ENCODE data around the gene PLPPR1.

DNA sequence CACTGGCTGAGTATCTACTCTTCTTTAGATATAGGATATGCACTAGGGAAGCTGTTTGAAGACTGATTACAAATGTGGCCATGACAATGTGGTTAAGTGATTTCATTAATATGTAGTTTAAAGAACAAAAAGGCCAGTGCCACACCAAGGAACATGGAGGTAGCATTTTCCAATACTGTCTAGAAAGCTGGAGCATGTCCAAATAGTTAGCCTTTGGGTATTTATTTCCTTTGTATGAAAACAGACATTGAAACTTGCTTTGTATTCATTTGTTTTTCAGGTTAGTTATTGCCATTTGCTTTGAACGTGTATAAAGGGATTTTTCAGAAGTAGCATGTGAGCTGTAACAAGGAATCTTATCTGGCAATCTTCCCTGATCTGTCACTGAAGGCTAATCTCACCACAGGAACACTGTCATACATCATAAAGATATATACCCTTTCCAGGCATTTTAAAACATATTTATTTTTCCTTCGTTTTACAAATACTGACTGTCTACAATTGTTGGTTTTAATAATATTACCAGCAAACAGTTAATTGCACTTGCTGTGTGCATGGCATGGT is 93.4 kb downstream of the PLPPR1 start:
- TF ChIP-seq, protein P1, sequence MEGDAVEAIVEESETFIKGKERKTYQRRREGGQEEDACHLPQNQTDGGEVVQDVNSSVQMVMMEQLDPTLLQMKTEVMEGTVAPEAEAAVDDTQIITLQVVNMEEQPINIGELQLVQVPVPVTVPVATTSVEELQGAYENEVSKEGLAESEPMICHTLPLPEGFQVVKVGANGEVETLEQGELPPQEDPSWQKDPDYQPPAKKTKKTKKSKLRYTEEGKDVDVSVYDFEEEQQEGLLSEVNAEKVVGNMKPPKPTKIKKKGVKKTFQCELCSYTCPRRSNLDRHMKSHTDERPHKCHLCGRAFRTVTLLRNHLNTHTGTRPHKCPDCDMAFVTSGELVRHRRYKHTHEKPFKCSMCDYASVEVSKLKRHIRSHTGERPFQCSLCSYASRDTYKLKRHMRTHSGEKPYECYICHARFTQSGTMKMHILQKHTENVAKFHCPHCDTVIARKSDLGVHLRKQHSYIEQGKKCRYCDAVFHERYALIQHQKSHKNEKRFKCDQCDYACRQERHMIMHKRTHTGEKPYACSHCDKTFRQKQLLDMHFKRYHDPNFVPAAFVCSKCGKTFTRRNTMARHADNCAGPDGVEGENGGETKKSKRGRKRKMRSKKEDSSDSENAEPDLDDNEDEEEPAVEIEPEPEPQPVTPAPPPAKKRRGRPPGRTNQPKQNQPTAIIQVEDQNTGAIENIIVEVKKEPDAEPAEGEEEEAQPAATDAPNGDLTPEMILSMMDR (IDR thresholded peaks at IDR 0.05), result no peak
- no peak for TF ChIP-seq RFX5 (IDR thresholded peaks at IDR 0.05; ENCODE audit: low read length)
